DND-41 (cell line): Measurements from ENCODE around the gene AFG3L2.

Source experiments
- EZH2 ChIP-seq: IDR thresholded peaks from 3 replicates; pipeline ENCODE4 v1.6.1; 2012; ENCODE audit warnings: borderline replicate concordance, low read depth, mild to moderate bottlenecking, moderate library complexity, low read length, inconsistent platforms; ENCODE audit not compliant: severe bottlenecking
- TF ChIP-seq, protein P1 (sequence below): IDR thresholded peaks from 2 replicates; pipeline ENCODE4 v1.5.1; 2012; ENCODE audit warnings: borderline replicate concordance, low read length, moderate library complexity, mild to moderate bottlenecking; ENCODE audit not compliant: poor library complexity, severe bottlenecking; ENCODE audit errors: extremely low read depth

DNA sequence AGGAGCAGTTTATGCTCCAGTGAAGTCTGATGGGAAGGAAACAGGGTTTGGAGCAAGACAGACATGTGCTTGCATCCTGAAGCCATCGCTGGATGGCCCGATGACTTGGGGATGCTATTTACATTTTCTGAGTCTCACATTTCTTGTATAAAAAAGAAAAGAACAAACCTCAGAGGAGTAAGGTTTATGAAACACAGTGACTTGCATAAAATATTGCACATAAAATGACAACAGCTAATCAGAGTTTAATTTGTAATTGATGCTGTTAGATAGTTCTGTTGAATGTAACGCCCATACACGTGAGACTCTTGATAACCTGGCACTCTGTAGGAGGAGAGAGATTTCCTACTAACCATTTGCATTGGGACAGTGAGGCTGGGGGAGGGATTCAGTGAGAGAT, 47.2 kb upstream of the AFG3L2 start:
- TF ChIP-seq, protein P1, sequence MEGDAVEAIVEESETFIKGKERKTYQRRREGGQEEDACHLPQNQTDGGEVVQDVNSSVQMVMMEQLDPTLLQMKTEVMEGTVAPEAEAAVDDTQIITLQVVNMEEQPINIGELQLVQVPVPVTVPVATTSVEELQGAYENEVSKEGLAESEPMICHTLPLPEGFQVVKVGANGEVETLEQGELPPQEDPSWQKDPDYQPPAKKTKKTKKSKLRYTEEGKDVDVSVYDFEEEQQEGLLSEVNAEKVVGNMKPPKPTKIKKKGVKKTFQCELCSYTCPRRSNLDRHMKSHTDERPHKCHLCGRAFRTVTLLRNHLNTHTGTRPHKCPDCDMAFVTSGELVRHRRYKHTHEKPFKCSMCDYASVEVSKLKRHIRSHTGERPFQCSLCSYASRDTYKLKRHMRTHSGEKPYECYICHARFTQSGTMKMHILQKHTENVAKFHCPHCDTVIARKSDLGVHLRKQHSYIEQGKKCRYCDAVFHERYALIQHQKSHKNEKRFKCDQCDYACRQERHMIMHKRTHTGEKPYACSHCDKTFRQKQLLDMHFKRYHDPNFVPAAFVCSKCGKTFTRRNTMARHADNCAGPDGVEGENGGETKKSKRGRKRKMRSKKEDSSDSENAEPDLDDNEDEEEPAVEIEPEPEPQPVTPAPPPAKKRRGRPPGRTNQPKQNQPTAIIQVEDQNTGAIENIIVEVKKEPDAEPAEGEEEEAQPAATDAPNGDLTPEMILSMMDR: no peak
- no peak for TF ChIP-seq EZH2
